SKM-1 treated with dmso at 0.1 percent for 144 hours (cell line): ENCODE results near the gene HBG1.
A peak's percentile ranks its signal among the peaks of the same experiment; 100 is the strongest.
"Not testable (repeated sequence)": the region's sequence is repeated elsewhere in the genome, so short reads cannot be mapped to it uniquely, and the experiment has no call there.

Experiments used
- DNase-seq: peaks from one replicate; lab custom pipeline; 2025; ENCODE audit not compliant: unreplicated experiment; lab: John Stamatoyannopoulos, UW

The HBG1 gene

DNA sequence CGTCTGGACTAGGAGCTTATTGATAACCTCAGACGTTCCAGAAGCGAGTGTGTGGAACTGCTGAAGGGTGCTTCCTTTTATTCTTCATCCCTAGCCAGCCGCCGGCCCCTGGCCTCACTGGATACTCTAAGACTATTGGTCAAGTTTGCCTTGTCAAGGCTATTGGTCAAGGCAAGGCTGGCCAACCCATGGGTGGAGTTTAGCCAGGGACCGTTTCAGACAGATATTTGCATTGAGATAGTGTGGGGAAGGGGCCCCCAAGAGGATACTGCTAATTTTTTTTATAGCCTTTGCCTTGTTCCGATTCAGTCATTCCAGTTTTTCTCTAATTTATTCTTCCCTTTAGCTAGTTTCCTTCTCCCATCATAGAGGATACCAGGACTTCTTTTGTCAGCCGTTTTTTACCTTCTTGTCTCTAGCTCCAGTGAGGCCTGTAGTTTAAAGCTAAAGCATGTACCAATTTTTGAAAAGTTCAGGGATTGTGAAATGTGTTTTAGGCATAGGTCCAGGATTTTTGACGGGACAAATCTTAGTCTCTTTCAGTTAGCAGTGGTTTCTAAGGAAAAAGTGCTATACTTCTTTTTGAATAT is at the start of gene HBG1:
Gene HBG1 (minus strand): TSS at position 51 of the 590 bp plus-strand sequence. CDS start 53 bp downstream, outside the sequence.
- not testable (repeated sequence) for DNase-seq

- no peak for DNase-seq
Measured at GRCh38 chr11:5298451-5298850, 48.8 kb upstream of the HBG1 start.

GRCh38 chr11:5297721-5298323 is 48.2 kb upstream of the HBG1 start:
- no peak for DNase-seq

DNA sequence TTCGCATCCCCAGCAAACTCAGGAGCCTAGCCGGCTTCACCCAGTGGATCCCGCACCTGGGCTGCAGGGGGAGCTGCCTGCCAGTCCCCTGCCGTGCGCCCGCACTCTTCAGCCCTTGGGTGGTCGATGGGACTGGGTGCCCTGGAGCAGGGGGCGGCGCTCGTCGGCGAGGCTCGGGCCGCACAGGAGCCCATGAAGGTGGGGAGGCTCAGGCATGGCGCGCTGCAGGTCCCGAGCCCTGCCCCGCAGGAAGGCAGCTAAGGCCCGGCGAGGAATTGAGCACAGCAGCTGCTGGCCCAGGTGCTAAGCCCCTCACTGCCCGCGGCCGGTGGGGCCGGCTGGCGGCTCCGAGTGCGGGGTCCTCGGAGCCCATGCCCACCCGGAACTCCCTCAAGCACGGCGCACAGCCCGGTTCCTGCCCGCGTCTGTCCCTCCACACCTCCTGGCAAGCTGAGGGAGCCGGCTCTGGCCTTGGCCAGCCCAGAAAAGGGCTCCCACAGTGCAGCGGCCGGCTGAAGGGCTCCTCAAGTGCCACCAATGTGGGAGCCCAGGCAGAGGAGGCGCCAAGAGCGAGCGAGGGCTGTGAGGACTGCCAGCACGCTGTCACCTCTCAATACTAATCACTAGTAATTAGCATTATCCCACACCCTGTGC is 44.8 kb upstream of the HBG1 start:
- DNase-seq = not testable (repeated sequence)

GRCh38 chr11:5293028-5293427 is 43.4 kb upstream of the HBG1 start:
- DNase-seq = no peak

DNA sequence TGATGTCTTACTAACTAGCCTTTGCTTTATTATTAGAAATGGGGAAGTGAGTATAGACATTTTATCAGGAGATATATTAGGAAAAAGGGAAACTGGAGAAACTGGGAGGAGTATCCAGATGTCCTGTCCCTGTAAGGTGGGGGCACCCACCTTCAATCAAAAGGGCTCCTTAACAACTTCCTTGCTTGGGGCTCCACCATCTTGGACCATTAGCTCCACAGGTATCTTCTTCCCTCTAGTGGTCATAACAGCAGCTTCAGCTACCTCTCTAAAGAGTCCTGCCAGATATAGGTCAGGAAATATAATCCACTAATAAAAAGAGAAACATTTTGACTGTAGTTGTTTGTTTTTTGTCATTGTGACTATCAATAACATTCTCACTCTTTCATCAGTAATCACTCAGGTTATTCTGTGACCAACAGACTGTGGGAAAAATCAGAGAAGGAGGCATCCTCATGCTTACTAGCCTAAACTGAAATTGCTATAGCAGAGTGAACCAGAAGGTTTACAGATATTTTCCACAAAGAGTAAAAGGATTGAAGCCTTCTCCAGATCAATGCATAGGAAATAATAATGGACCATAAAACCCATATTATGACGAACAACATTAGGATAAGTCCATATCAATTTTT is 41.7 kb upstream of the HBG1 start:
- DNase-seq = peak; percentile 36

DNA sequence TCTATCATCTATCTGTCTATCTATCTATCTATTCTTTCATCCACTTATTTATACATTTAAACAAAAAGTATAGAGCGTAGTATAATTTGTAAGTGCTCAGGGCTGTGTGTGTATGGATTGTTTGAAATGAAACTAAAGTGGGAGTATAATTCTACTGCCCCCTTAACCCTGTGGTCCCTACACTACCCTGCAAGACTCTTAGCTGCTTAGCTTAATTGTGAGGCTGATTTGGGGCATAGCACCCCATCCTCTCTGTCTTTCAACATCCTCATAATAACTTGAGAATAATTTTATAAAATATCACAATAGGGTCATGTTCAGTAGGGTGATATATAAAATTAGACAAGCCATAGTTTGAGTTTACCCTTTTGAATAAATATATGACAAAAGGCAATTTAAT is 40.4 kb upstream of the HBG1 start:
- DNase-seq = no peak

GRCh38 chr11:5289696-5290095 is 40.0 kb upstream of the HBG1 start:
- DNase-seq = no peak

DNA sequence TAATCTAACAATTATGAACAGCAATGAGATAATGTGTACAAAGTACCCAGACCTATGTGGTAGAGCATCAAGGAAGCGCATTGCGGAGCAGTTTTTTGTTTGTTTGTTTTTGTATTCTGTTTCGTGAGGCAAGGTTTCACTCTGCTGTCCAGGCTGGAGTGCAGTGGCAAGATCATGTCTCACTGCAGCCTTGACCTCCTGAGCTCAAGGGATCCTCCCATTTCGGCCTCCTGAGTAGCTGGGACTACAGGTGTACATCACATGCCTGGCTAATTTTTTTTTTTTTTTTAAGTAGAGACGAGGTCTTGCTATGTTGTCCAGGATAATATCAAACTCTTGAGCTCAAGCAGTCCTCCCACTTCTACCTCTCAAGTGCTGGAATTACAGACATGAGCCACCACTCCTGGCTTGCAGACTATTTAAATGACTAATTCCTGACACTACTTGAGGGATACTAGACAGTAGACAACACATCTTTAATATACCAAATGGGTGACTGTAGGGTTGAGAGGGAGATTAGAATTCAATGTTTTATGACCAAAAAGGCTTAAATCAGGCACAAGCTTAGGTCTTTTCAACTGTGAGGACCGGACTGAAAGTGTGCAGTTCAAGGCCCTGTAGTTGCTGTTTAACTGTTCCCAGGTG is 39.4 kb upstream of the HBG1 start:
- DNase-seq = no peak

DNA sequence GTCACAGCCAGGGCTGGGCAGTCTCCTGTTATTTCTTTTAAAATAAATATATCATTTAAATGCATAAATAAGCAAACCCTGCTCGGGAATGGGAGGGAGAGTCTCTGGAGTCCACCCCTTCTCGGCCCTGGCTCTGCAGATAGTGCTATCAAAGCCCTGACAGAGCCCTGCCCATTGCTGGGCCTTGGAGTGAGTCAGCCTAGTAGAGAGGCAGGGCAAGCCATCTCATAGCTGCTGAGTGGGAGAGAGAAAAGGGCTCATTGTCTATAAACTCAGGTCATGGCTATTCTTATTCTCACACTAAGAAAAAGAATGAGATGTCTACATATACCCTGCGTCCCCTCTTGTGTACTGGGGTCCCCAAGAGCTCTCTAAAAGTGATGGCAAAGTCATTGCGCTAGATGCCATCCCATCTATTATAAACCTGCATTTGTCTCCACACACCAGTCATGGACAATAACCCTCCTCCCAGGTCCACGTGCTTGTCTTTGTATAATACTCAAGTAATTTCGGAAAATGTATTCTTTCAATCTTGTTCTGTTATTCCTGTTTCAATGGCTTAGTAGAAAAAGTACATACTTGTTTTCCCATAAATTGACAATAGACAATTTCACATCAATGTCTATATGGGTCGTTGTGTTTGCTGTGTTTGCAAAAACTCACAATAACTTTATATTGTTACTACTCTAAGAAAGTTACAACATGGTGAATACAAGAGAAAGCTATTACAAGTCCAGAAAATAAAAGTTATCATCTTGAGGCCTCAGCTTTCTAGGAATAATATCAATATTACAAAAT is 38.6 kb upstream of the HBG1 start:
- DNase-seq = no peak

GRCh38 chr11:5286901-5287300 is 37.2 kb upstream of the HBG1 start:
- no peak for DNase-seq

GRCh38 chr11:5286351-5286750 is 36.7 kb upstream of the HBG1 start:
- DNase-seq = no peak

- no peak for DNase-seq
Measured at GRCh38 chr11:5285703-5286340, 36.2 kb upstream of the HBG1 start.

GRCh38 chr11:5284637-5285036 is 35.0 kb upstream of the HBG1 start:
- DNase-seq = no peak

GRCh38 chr11:5283882-5284281 is 34.2 kb upstream of the HBG1 start:
- DNase-seq = no peak

GRCh38 chr11:5283086-5283485 is 33.4 kb upstream of the HBG1 start:
- DNase-seq = no peak

GRCh38 chr11:5282628-5283027 is 33.0 kb upstream of the HBG1 start:
- no peak for DNase-seq

GRCh38 chr11:5281596-5281995 is 31.9 kb upstream of the HBG1 start:
- DNase-seq = no peak

DNA sequence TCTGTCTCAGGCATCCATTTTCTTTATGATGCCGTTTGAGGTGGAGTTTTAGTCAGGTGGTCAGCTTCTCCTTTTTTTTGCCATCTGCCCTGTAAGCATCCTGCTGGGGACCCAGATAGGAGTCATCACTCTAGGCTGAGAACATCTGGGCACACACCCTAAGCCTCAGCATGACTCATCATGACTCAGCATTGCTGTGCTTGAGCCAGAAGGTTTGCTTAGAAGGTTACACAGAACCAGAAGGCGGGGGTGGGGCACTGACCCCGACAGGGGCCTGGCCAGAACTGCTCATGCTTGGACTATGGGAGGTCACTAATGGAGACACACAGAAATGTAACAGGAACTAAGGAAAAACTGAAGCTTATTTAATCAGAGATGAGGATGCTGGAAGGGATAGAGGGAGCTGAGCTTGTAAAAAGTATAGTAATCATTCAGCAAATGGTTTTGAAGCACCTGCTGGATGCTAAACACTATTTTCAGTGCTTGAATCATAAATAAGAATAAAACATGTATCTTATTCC is 31.0 kb upstream of the HBG1 start:
- DNase-seq = peak; percentile 76

DNA sequence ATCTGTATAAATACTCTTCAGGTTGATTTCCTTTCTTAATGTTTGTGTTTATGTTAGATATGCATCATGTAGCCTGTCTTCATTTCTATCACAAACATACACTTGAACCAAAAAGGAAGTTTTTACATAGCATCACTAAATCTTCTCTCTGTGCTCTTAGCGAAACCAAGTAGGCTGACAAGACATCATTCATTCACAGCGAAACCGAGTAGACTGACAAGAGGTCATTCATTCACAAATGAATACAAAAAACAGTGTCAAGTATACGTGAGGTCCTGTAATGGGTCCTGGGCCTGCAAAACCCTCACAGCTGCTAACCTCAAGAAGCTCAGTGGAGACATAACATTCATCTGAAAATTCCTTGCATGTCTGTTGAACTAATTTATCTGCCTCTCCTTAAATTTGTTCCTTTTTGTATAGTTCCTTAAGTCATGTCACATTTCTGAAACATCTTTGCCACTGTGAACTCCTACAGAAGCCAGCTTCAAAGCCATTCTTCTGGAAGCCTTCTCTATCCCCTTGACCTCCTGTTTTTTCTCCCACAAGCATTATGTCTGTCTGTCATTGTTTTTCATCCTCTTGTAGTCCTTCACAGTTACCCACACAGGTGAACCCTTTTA is 29.9 kb upstream of the HBG1 start:
- DNase-seq = no peak
